GM23338 (cell line): ENCODE data around the gene POU6F1.

Experiments
- CREB1 ChIP-seq: fragments of 250-450 bp; sonication (Bioruptor Pico); IDR thresholded peaks from 2 replicates; pipeline ENCODE4 v1.5.0; 2020; ENCODE audit warnings: low read depth, mild to moderate bottlenecking, moderate library complexity
- EZH2 ChIP-seq: fragments of 200-600 bp; sonication (generic); IDR thresholded peaks from one replicate; pipeline ENCODE4 v1.8.0; 2017; ENCODE audit warnings: antibody characterized with exemption, mild to moderate bottlenecking, low read depth; ENCODE audit not compliant: unreplicated experiment
- JUNB ChIP-seq: IDR thresholded peaks from one replicate; pipeline ENCODE4 v1.6.1; 2016; ENCODE audit warnings: antibody characterized with exemption; ENCODE audit not compliant: unreplicated experiment
- TF ChIP-seq, protein P1 (sequence below), 2 experiments: fragments of 200-600 bp in 1 of 2; sonication (generic) in 1 of 2; conservative IDR thresholded peaks; 2 replicates each; pipeline versions ENCODE4 v1.5.1 to v1.6.1; 2016 to 2017; ENCODE audit warnings: antibody characterized with exemption in 2 of 2, low read depth in 2 of 2, mild to moderate bottlenecking in 2 of 2, moderate library complexity in 1 of 2

DNA sequence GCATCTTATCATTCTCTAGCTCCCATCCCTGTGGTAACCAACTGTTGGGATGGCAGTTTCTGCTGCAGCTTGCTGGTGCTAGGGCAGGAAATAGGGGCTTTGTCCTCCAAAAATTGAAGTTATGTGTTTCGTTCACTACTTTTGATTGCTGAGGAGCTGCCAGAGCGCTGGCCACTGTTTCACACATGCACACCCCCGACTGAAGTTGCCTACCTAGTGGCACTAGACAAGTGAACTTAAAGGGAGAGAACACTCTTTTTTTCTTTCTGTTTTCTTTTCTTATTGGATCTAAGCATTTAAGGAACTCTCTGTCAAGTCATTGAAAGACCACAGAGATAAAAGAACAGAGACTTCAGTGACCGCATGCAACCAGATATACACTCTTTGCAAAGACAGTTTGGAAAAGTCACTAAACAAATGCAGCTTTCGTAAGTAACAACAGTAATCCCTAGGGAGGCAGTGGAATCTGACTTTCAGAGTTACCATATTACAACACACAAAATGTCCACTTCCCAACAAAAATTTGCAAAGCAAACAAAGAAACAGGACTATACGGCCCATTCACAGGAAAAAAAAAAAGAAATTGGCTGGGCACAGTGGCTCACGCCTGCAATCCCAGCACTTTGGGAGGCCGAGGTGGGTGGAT is 56.9 kb downstream of the POU6F1 start:
- TF ChIP-seq, protein P1, sequence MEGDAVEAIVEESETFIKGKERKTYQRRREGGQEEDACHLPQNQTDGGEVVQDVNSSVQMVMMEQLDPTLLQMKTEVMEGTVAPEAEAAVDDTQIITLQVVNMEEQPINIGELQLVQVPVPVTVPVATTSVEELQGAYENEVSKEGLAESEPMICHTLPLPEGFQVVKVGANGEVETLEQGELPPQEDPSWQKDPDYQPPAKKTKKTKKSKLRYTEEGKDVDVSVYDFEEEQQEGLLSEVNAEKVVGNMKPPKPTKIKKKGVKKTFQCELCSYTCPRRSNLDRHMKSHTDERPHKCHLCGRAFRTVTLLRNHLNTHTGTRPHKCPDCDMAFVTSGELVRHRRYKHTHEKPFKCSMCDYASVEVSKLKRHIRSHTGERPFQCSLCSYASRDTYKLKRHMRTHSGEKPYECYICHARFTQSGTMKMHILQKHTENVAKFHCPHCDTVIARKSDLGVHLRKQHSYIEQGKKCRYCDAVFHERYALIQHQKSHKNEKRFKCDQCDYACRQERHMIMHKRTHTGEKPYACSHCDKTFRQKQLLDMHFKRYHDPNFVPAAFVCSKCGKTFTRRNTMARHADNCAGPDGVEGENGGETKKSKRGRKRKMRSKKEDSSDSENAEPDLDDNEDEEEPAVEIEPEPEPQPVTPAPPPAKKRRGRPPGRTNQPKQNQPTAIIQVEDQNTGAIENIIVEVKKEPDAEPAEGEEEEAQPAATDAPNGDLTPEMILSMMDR (conservative IDR thresholded peaks at IDR 0.05; ENCODE audit: low read depth in 2 of 2) = no peak
- TF ChIP-seq JUNB (no peak), EZH2 (no peak), CREB1 (CRISPR knock-in tag) (no peak)
